ENCODE measurements around the gene REPIN1. TPM values are rescaled to one million over a fixed set of nuclear protein-coding genes. Genes with fewer than 3 reads are reported as not detected.

REPIN1 gene
- total and polyA plus RNA-seq, 9 donors = 39.5 to 88.6 (median 75.9) TPM

- H3K9me3 ChIP-seq (replicated peaks; ENCODE audit: control insufficient read depth, low read depth, low read length) = no peaks in the 10 kb centered on the region
- H3K27me3 ChIP-seq (ENCODE audit: control insufficient read depth, insufficient read depth, low read length) = peaks cover 4% of the 10 kb centered on the region
- H3K4me1 ChIP-seq (ENCODE audit: control insufficient read depth, insufficient read depth, low read length) = peaks cover 35% of the 10 kb centered on the region
- no peak overlapping the region for H3K27ac ChIP-seq (ENCODE audit: low read length)
- peaks cover 13% of the 10 kb centered on the region for H3K36me3 ChIP-seq (ENCODE audit: control insufficient read depth, insufficient read depth, low read length)
- no peak for DNase-seq
- H3K4me3 ChIP-seq (ENCODE audit: low read length) = no peak overlapping the region
- WGBS (ENCODE audit: insufficient coverage) = 92% methylated on average over 7 of the region's 10 CpGs
These were observed 43.5 kb upstream of the REPIN1 start for GRCh38 chr7:150325110-150325611.

- H3K4me1 ChIP-seq (ENCODE audit: control insufficient read depth, insufficient read depth, low read length) = peaks cover 43% of the 10 kb centered on the region
- WGBS (ENCODE audit: insufficient coverage) = 97% methylated on average over 4 of the region's 6 CpGs
These were observed 42.7 kb upstream of the REPIN1 start for GRCh38 chr7:150325901-150326300.

DNA sequence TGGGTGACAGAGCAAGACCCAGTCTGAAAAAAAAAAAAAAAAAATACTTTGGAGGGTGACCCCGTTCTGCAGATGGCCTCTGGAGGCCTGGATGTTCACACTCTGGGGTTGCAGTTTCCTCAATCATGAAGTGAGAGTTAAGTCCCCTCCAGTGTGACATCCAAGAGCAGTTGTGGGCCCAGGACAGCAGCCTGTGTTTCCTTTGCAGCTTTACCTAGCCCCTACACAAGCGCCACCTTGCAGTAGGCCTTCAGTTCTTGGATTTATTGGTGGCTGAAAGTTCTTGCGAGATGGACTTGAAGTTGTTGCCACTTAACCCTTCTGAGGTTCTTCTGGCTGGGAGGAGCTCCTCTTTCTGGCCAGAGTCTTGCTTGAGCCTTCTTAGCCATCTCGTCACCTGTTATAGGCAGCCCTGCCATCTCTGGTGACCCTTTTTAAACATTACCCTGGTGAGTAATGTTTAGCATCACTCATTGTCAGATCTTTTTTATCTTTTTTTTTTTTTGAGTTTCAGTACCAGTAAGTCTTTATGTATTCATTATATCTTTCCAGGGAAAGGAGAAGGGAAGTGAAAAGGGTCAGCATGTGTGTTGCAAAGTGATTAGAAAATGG is 41.9 kb upstream of the REPIN1 start:
- Histone ChIP-seq H3K36me3 (ENCODE audit: control insufficient read depth, insufficient read depth, low read length) (peaks cover 13% of the 10 kb centered on the region), H3K9me3 (replicated peaks; ENCODE audit: control insufficient read depth, low read depth, low read length) (no peaks in the 10 kb centered on the region), H3K27me3 (ENCODE audit: control insufficient read depth, insufficient read depth, low read length) (peaks cover 4% of the 10 kb centered on the region), H3K27ac (ENCODE audit: low read length) (no peak overlapping the region), H3K4me3 (ENCODE audit: low read length) (no peak overlapping the region), H3K4me1 (ENCODE audit: control insufficient read depth, insufficient read depth, low read length) (peaks cover 49% of the 10 kb centered on the region)
- no CpG with 5 or more reads among the region's 4 CpGs for WGBS (ENCODE audit: insufficient coverage)
- DNase-seq = no peak

More at GRCh38 chr7:150325901-150326300, 42.7 kb upstream of the REPIN1 start:
- Histone ChIP-seq H3K4me3 (ENCODE audit: low read length) (no peak overlapping the region), H3K36me3 (ENCODE audit: control insufficient read depth, insufficient read depth, low read length) (peaks cover 13% of the 10 kb centered on the region), H3K27me3 (ENCODE audit: control insufficient read depth, insufficient read depth, low read length) (peaks cover 4% of the 10 kb centered on the region), H3K27ac (ENCODE audit: low read length) (no peak overlapping the region), H3K9me3 (replicated peaks; ENCODE audit: control insufficient read depth, low read depth, low read length) (no peaks in the 10 kb centered on the region)
- no peak for DNase-seq

DNA sequence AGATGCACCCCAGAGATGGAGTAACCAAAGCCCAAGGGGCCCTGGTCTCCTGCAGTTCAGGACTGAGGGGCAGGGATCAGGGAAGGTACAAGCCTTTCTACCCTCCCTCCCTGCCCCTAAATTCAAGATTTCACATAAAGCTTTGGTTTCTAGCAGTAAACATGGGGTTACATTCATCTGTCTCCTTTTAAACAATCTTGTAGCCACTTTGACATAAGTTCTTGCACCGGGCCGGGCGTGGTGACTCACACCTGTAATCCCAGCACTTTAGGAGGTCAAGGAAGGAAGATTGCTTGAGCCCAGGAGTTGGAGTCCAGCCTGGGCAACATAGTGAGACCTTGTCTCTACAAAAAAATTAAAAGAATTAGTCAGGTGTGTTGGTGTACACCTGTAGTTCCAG is 41.3 kb upstream of the REPIN1 start:
- WGBS (ENCODE audit: insufficient coverage) = 87% methylated on average over 3 of the region's 3 CpGs
- Histone ChIP-seq H3K27me3 (ENCODE audit: control insufficient read depth, insufficient read depth, low read length) (peaks cover 4% of the 10 kb centered on the region), H3K36me3 (ENCODE audit: control insufficient read depth, insufficient read depth, low read length) (peaks cover 13% of the 10 kb centered on the region), H3K27ac (ENCODE audit: low read length) (no peak overlapping the region), H3K9me3 (replicated peaks; ENCODE audit: control insufficient read depth, low read depth, low read length) (no peaks in the 10 kb centered on the region), H3K4me3 (ENCODE audit: low read length) (no peak overlapping the region), H3K4me1 (ENCODE audit: control insufficient read depth, insufficient read depth, low read length) (peaks cover 49% of the 10 kb centered on the region)
- no peak for DNase-seq

GRCh38 chr7:150329331-150330120 is 39.1 kb upstream of the REPIN1 start:
- no peaks in the 10 kb centered on the region for H3K27me3 ChIP-seq (ENCODE audit: control insufficient read depth, insufficient read depth, low read length)
- 66% methylated on average over 15 of the region's 22 CpGs for WGBS (ENCODE audit: insufficient coverage)
- peaks cover 13% of the 10 kb centered on the region for H3K36me3 ChIP-seq (ENCODE audit: control insufficient read depth, insufficient read depth, low read length)
- peaks cover 29% of the 10 kb centered on the region for H3K4me1 ChIP-seq (ENCODE audit: control insufficient read depth, insufficient read depth, low read length)
- peak; percentile 79 for DNase-seq
- no peak overlapping the region for H3K4me3 ChIP-seq (ENCODE audit: low read length)
- H3K9me3 ChIP-seq (replicated peaks; ENCODE audit: control insufficient read depth, low read depth, low read length) = no peaks in the 10 kb centered on the region
- H3K27ac ChIP-seq (ENCODE audit: low read length) = peak overlapping the region; percentile 70

- peak overlapping the region; percentile 70 for H3K27ac ChIP-seq (ENCODE audit: low read length)
- DNase-seq = peak; percentile 46
These were observed 38.3 kb upstream of the REPIN1 start for GRCh38 chr7:150330211-150330885.

GRCh38 chr7:150332852-150333635 is 35.6 kb upstream of the REPIN1 start:
- Histone ChIP-seq H3K27ac (ENCODE audit: low read length) (no peak overlapping the region), H3K4me1 (ENCODE audit: control insufficient read depth, insufficient read depth, low read length) (peaks cover 47% of the 10 kb centered on the region), H3K27me3 (ENCODE audit: control insufficient read depth, insufficient read depth, low read length) (no peaks in the 10 kb centered on the region), H3K4me3 (ENCODE audit: low read length) (no peak overlapping the region), H3K36me3 (ENCODE audit: control insufficient read depth, insufficient read depth, low read length) (peaks cover 13% of the 10 kb centered on the region), H3K9me3 (replicated peaks; ENCODE audit: control insufficient read depth, low read depth, low read length) (no peaks in the 10 kb centered on the region)
- no peak for DNase-seq
- WGBS (ENCODE audit: insufficient coverage) = 93% methylated on average over 16 of the region's 18 CpGs

More at GRCh38 chr7:150330211-150330885, 38.3 kb upstream of the REPIN1 start:
- no peak overlapping the region for H3K4me3 ChIP-seq (ENCODE audit: low read length)
- peaks cover 28% of the 10 kb centered on the region for H3K4me1 ChIP-seq (ENCODE audit: control insufficient read depth, insufficient read depth, low read length)
- H3K27me3 ChIP-seq (ENCODE audit: control insufficient read depth, insufficient read depth, low read length) = no peaks in the 10 kb centered on the region
- 90% methylated on average over 18 of the region's 19 CpGs for WGBS (ENCODE audit: insufficient coverage)
- peaks cover 13% of the 10 kb centered on the region for H3K36me3 ChIP-seq (ENCODE audit: control insufficient read depth, insufficient read depth, low read length)
- H3K9me3 ChIP-seq (replicated peaks; ENCODE audit: control insufficient read depth, low read depth, low read length) = no peaks in the 10 kb centered on the region

GRCh38 chr7:150333659-150334058 is 35.0 kb upstream of the REPIN1 start:
- no peak for DNase-seq
- peaks cover 54% of the 10 kb centered on the region for H3K4me1 ChIP-seq (ENCODE audit: control insufficient read depth, insufficient read depth, low read length)
- H3K9me3 ChIP-seq (replicated peaks; ENCODE audit: control insufficient read depth, low read depth, low read length) = no peaks in the 10 kb centered on the region
- H3K27me3 ChIP-seq (ENCODE audit: control insufficient read depth, insufficient read depth, low read length) = no peaks in the 10 kb centered on the region
- peaks cover 13% of the 10 kb centered on the region for H3K36me3 ChIP-seq (ENCODE audit: control insufficient read depth, insufficient read depth, low read length)
- H3K4me3 ChIP-seq (ENCODE audit: low read length) = no peak overlapping the region
- no peak overlapping the region for H3K27ac ChIP-seq (ENCODE audit: low read length)
- 92% methylated on average over 10 of the region's 10 CpGs for WGBS (ENCODE audit: insufficient coverage)

- no peak overlapping the region for H3K4me3 ChIP-seq (ENCODE audit: low read length)
- peaks cover 14% of the 10 kb centered on the region for H3K36me3 ChIP-seq (ENCODE audit: control insufficient read depth, insufficient read depth, low read length)
- no peaks in the 10 kb centered on the region for H3K27me3 ChIP-seq (ENCODE audit: control insufficient read depth, insufficient read depth, low read length)
- H3K27ac ChIP-seq (ENCODE audit: low read length) = no peak overlapping the region
- DNase-seq = no peak
- peaks cover 55% of the 10 kb centered on the region for H3K4me1 ChIP-seq (ENCODE audit: control insufficient read depth, insufficient read depth, low read length)
- 83% methylated on average over 4 of the region's 8 CpGs for WGBS (ENCODE audit: insufficient coverage)
- H3K9me3 ChIP-seq (replicated peaks; ENCODE audit: control insufficient read depth, low read depth, low read length) = no peaks in the 10 kb centered on the region
These were observed 34.5 kb upstream of the REPIN1 start for GRCh38 chr7:150334108-150334507.
